HG03460 (cell line): ENCODE measurements around the gene SLC39A7.

Experiments
- ATAC-seq: cut with Tn5 transposase; IDR thresholded peaks from one replicate; pipeline ENCODE4 v1.9.1; 2021; ENCODE audit not compliant: unreplicated experiment

SLC39A7 gene

GRCh38 chr6:33170176-33171015, 30.3 kb upstream of the SLC39A7 start:
- ATAC-seq, result no peak

GRCh38 chr6:33171016-33171879, 29.4 kb upstream of the SLC39A7 start:
- no peak for ATAC-seq

GRCh38 chr6:33171880-33172687, 28.6 kb upstream of the SLC39A7 start:
- ATAC-seq, result no peak

GRCh38 chr6:33172688-33173534, 27.8 kb upstream of the SLC39A7 start:
- no peak for ATAC-seq

GRCh38 chr6:33173535-33174180, 27.0 kb upstream of the SLC39A7 start:
- ATAC-seq, result no peak

- ATAC-seq, result no peak
Observed at GRCh38 chr6:33174784-33175183, 25.9 kb upstream of the SLC39A7 start.

- no peak for ATAC-seq
Observed at GRCh38 chr6:33175436-33176069, 25.1 kb upstream of the SLC39A7 start.

- ATAC-seq, result no peak
Observed at GRCh38 chr6:33176906-33177305, 23.8 kb upstream of the SLC39A7 start.

GRCh38 chr6:33177552-33178446, 22.9 kb upstream of the SLC39A7 start:
- no peak for ATAC-seq

GRCh38 chr6:33178755-33179475, 21.8 kb upstream of the SLC39A7 start:
- ATAC-seq, result no peak

- ATAC-seq, result no peak
Observed at GRCh38 chr6:33181141-33181540, 19.5 kb upstream of the SLC39A7 start.

- ATAC-seq, result no peak
Observed at GRCh38 chr6:33183071-33183683, 17.5 kb upstream of the SLC39A7 start.

GRCh38 chr6:33185190-33185589, 15.5 kb upstream of the SLC39A7 start:
- no peak for ATAC-seq

GRCh38 chr6:33185654-33186187, 14.9 kb upstream of the SLC39A7 start:
- ATAC-seq, result no peak

GRCh38 chr6:33187809-33188208, 12.9 kb upstream of the SLC39A7 start:
- no peak for ATAC-seq

- no peak for ATAC-seq
Observed at GRCh38 chr6:33189164-33189563, 11.5 kb upstream of the SLC39A7 start.
